Measurements from ENCODE around the gene INSC. TPM values are rescaled to one million over a fixed set of nuclear protein-coding genes. Genes with fewer than 3 reads are reported as not detected.
"Not testable (repeated sequence)": the region's sequence is repeated elsewhere in the genome, so short reads cannot be mapped to it uniquely, and the experiment has no call there.

Gene INSC
- total and polyA plus RNA-seq, 2 of the 8 experiments (the other 6 are each of a cell fraction or from before 2014, with no cell fraction given) = 0.58 to 0.59 TPM

DNA sequence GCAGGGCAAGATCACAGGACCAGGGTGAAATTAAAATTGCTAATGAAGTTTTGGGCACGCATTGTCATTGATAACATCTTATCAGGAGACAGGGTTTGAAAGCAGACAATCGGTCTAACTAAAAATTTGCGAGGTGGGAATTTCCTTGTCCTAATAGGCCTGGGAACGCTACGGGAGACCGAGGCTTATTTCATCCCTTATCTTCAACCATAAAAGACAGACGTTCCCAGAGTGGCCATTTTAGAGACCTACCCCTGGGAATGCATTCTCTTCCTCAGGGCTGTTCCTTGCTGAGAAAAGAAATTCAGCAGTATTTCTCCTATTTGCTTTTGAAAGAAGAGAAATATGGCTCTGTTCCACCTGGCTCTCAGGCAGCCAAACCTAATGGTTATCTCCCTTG is 45.0 kb upstream of the INSC start:
- FAIRE-seq; POLR2A ChIA-PET (ENCODE audit: partially characterized antibody): not testable (repeated sequence)
- CTCF ChIA-PET (ENCODE audit: partially characterized antibody) = interaction anchor here (1.9 kb wide), 1 partner anchor 15 kb away, joined by 4 read pairs; no protein-coding TSS in a partner anchor

More for the DNA sequence above, 45.0 kb upstream of the INSC start:
- H3K23ac ChIP-seq (ENCODE audit: insufficient read length); H4K5ac ChIP-seq (ENCODE audit: insufficient read length, low read depth, low read length); H3K79me2 ChIP-seq (ENCODE audit: control insufficient read depth in 1 of 2, insufficient read depth in 2 of 2, low read length in 2 of 2); H3K23me2 ChIP-seq (ENCODE audit: low read depth, low read length); H3K4ac ChIP-seq (replicated peaks; ENCODE audit: insufficient read length, low read depth, low read length); H3K4me1 ChIP-seq (replicated peaks in 1 of 4; ENCODE audit: control insufficient read depth in 3 of 4, insufficient read depth in 4 of 4, low read length in 3 of 4); H2BK120ac ChIP-seq (replicated peaks; ENCODE audit: low read depth, low read length); H2BK20ac ChIP-seq (ENCODE audit: low read length); H3K4me3 ChIP-seq (ENCODE audit: extremely low read depth in 1 of 4, insufficient read depth in 2 of 4, low read depth in 3 of 4, low read length in 4 of 4); H3K79me1 ChIP-seq (ENCODE audit: low read depth, low read length); H3K36me3 ChIP-seq (ENCODE audit: control insufficient read depth in 2 of 4, insufficient read depth in 4 of 4, low read length in 3 of 4); H3K14ac ChIP-seq (ENCODE audit: insufficient read length); H3K9me3 ChIP-seq (ENCODE audit: insufficient read depth in 2 of 2, low read depth in 1 of 2, low read length in 1 of 2); DNase-seq (ENCODE audit: low read depth in 1 of 2, low spot score in 2 of 2); H3K56ac ChIP-seq (replicated peaks; ENCODE audit: insufficient read length, low read depth, low read length); H4K91ac ChIP-seq (replicated peaks; ENCODE audit: insufficient read length, low read length); H2AK5ac ChIP-seq (ENCODE audit: low read depth, low read length); H2BK15ac ChIP-seq (ENCODE audit: low read length); H2BK12ac ChIP-seq (ENCODE audit: low read depth, low read length); H2BK5ac ChIP-seq (ENCODE audit: low read depth, low read length); H4K8ac ChIP-seq (ENCODE audit: extremely low read depth, insufficient read depth, low read length); H2AFZ ChIP-seq (ENCODE audit: low read length); H3K18ac ChIP-seq (ENCODE audit: extremely low read depth, low read length); H3K27ac ChIP-seq (ENCODE audit: low read depth, low read length); H4K20me1 ChIP-seq (replicated peaks in 1 of 2; ENCODE audit: control insufficient read depth in 1 of 2, insufficient read depth in 2 of 2, low read length in 2 of 2); H3K9ac ChIP-seq (replicated peaks in 1 of 4; ENCODE audit: extremely low read depth in 1 of 4, low read depth in 3 of 4, low read length in 3 of 4); H3K4me2 ChIP-seq (ENCODE audit: insufficient read depth in 1 of 2, low read depth in 2 of 2, low read length in 2 of 2): not testable (repeated sequence)
- WGBS, 2 experiments (ENCODE audit: extremely low coverage in 1 of 2, insufficient coverage in 1 of 2, insufficient read length in 1 of 2, insufficient replicate concordance in 2 of 2, low coverage in 1 of 2, low lambda C conversion rate in 2 of 2, missing lambda C conversion rate in 1 of 2) = 91% methylated on average over 7 of the region's 7 CpGs; no CpG with 5 or more reads in 1 of the 2 experiments
- TF ChIP-seq EP300 (IDR thresholded peaks at IDR 0.05; ENCODE audit: borderline replicate concordance in 1 of 2, low read depth in 2 of 2, low read length in 2 of 2) = peak in 1 of 2 experiments; percentile 73; a peak in 1 of 3 replicates
- H3K27me3 ChIP-seq (replicated peaks in 1 of 4; ENCODE audit: control insufficient read depth in 3 of 4, extremely low read depth in 1 of 4, insufficient read depth in 3 of 4, low read length in 3 of 4) = peaks cover 4 to 24% (median 20%) of the 10 kb centered on the region in 4 experiments
